ENCODE results near the gene CCL7. TPM values are rescaled to one million over a fixed set of nuclear protein-coding genes. Genes with fewer than 3 reads are reported as not detected.

The CCL7 gene
- total and polyA plus RNA-seq, 2 of the 4 experiments (the other 2 are of a cell fraction): 0.18 to 0.58 TPM

DNA sequence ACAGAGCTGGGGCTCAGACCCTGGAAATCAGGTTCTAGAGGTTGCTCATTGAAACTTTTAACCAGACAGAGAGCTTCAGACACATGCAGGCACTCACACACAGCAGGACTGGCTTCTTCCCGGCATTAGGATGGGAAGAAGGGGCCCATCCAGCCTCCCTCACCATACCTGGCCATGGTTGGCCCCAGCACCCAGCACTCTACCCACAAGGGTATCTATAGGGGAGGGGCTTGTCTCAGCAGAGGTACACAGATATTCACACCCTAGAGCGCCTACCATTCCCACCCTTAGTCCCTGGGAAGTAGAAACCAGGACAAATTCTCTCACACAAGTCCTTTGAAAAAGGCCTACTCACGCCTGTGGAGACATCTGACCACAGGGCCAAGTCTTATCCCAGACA lies 35.4 kb upstream of the CCL7 start:
- ChIA-PET POLR2A (ENCODE audit: unreplicated experiment) (no interaction called here), CTCF (interaction anchor here (1.1 kb wide), 1 partner anchor 34 kb away, joined by 3 read pairs; no protein-coding TSS in a partner anchor)
- H2BK120ac ChIP-seq (ENCODE audit: low read depth, low read length): no peak overlapping the region
- in situ Hi-C loops (cut with MboI; ENCODE audit: low sequenced_read_pairs): no loop called here
- H3K9me1 ChIP-seq (ENCODE audit: insufficient read depth, low read length): no peaks in the 10 kb centered on the region
- no peak for ATAC-seq (ENCODE audit: low read depth)
- no peak overlapping the region for H3K4ac ChIP-seq (ENCODE audit: low read depth, low read length)
- dilution Hi-C loops (cut with HindIII; ENCODE audit: low sequenced_read_pairs, unreplicated experiment): no loop called here
- 86% methylated on average over 1 of the region's 3 CpGs; no CpG with 5 or more reads in 1 of the 2 experiments for WGBS, 2 experiments (ENCODE audit: extremely low coverage in 2 of 2, insufficient read length in 1 of 2)
- H4K8ac ChIP-seq (ENCODE audit: low read depth in 2 of 2, low read length in 2 of 2): no peak overlapping the region
- no peak overlapping the region for H3K23ac ChIP-seq (ENCODE audit: low read depth, low read length)
- TF ChIP-seq POLR2A (IDR thresholded peaks at IDR 0.05; ENCODE audit: low read depth, low read length) (no peak), RCOR1 (IDR thresholded peaks at IDR 0.05; ENCODE audit: insufficient replicate concordance, low read length) (no peak), NFE2L2 (IDR thresholded peaks at IDR 0.05; ENCODE audit: low read depth, low read length) (no peak), RAD21 (IDR thresholded peaks at IDR 0.05; ENCODE audit: low read length) (no peak), MAZ (IDR thresholded peaks at IDR 0.05; ENCODE audit: borderline replicate concordance, low read depth, low read length) (no peak), FOS (IDR thresholded peaks at IDR 0.05; ENCODE audit: low read depth, low read length) (no peak), CEBPB (IDR thresholded peaks at IDR 0.05; ENCODE audit: low read depth, low read length) (no peak), CHD1 (IDR thresholded peaks at IDR 0.05; ENCODE audit: low read depth, low read length) (no peak), MXI1 (IDR thresholded peaks at IDR 0.05; ENCODE audit: borderline replicate concordance, low read depth, low read length) (no peak), MAFK (IDR thresholded peaks at IDR 0.05; ENCODE audit: low read depth, low read length) (no peak), RFX5 (IDR thresholded peaks at IDR 0.05; ENCODE audit: low read depth, low read length) (no peak), BHLHE40 (IDR thresholded peaks at IDR 0.05; ENCODE audit: low read depth, low read length) (no peak), SMC3 (IDR thresholded peaks at IDR 0.05; ENCODE audit: low read depth, low read length) (no peak)
- TF ChIP-seq, protein P1, sequence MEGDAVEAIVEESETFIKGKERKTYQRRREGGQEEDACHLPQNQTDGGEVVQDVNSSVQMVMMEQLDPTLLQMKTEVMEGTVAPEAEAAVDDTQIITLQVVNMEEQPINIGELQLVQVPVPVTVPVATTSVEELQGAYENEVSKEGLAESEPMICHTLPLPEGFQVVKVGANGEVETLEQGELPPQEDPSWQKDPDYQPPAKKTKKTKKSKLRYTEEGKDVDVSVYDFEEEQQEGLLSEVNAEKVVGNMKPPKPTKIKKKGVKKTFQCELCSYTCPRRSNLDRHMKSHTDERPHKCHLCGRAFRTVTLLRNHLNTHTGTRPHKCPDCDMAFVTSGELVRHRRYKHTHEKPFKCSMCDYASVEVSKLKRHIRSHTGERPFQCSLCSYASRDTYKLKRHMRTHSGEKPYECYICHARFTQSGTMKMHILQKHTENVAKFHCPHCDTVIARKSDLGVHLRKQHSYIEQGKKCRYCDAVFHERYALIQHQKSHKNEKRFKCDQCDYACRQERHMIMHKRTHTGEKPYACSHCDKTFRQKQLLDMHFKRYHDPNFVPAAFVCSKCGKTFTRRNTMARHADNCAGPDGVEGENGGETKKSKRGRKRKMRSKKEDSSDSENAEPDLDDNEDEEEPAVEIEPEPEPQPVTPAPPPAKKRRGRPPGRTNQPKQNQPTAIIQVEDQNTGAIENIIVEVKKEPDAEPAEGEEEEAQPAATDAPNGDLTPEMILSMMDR (conservative IDR thresholded peaks at IDR 0.05; ENCODE audit: low read depth, low read length): no peak
- TF ChIP-seq, protein P2, sequence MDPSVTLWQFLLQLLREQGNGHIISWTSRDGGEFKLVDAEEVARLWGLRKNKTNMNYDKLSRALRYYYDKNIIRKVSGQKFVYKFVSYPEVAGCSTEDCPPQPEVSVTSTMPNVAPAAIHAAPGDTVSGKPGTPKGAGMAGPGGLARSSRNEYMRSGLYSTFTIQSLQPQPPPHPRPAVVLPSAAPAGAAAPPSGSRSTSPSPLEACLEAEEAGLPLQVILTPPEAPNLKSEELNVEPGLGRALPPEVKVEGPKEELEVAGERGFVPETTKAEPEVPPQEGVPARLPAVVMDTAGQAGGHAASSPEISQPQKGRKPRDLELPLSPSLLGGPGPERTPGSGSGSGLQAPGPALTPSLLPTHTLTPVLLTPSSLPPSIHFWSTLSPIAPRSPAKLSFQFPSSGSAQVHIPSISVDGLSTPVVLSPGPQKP (IDR thresholded peaks at IDR 0.05; ENCODE audit: borderline replicate concordance, low read depth, low read length): no peak
- TF ChIP-seq, protein P3, sequence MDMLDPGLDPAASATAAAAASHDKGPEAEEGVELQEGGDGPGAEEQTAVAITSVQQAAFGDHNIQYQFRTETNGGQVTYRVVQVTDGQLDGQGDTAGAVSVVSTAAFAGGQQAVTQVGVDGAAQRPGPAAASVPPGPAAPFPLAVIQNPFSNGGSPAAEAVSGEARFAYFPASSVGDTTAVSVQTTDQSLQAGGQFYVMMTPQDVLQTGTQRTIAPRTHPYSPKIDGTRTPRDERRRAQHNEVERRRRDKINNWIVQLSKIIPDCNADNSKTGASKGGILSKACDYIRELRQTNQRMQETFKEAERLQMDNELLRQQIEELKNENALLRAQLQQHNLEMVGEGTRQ (IDR thresholded peaks at IDR 0.05; ENCODE audit: low read depth, low read length): no peak
- no peaks in the 10 kb centered on the region for H3K79me1 ChIP-seq (ENCODE audit: low read depth in 1 of 2, low read length in 2 of 2)
- peaks cover 4% of the 10 kb centered on the region; the same call in 1 of the 2 replicates for H3K4me1 ChIP-seq (ENCODE audit: control insufficient read depth, insufficient read depth, low read length)
- H2AFZ ChIP-seq (replicated peaks; ENCODE audit: low read length, poor library complexity): no peak overlapping the region
- no peak overlapping the region for H2BK5ac ChIP-seq (ENCODE audit: low read depth, low read length, poor library complexity, severe bottlenecking)
- no peak overlapping the region for H3K4me2 ChIP-seq (ENCODE audit: low read depth, low read length)
- H3K9ac ChIP-seq (ENCODE audit: low read depth, low read length): no peak overlapping the region
- H2BK15ac ChIP-seq (ENCODE audit: low read depth, low read length): no peak overlapping the region
- H3K27ac ChIP-seq (ENCODE audit: insufficient read depth, low read length): no peak overlapping the region
- intact Hi-C loops (cut with micrococcal nuclease): no loop called here
- no peak for DNase-seq
- BruUV-seq (replicated peaks): no TSS peak
- H3K4me3 ChIP-seq (ENCODE audit: insufficient read depth, low read depth, low read length): no peak overlapping the region
- H3K14ac ChIP-seq (replicated peaks; ENCODE audit: low read depth, low read length): no peak overlapping the region
- H2AK5ac ChIP-seq (ENCODE audit: low read depth, low read length): no peak overlapping the region; the same call in 1 of the 2 replicates
- no peak overlapping the region for H2AK9ac ChIP-seq (replicated peaks; ENCODE audit: low read depth, low read length, poor library complexity)
- H3K56ac ChIP-seq (ENCODE audit: extremely low read depth, insufficient read depth, low read length): no peak overlapping the region
- no peaks in the 10 kb centered on the region for H3K9me3 ChIP-seq (ENCODE audit: control insufficient read depth, insufficient read depth, low read length)
- H3K18ac ChIP-seq (ENCODE audit: low read depth, low read length): no peak overlapping the region; the same call in 1 of the 2 replicates
- no peak overlapping the region for H2BK20ac ChIP-seq (ENCODE audit: low read depth, low read length)
- H4K20me1 ChIP-seq (ENCODE audit: insufficient read depth, low read length): no peaks in the 10 kb centered on the region
- no peaks in the 10 kb centered on the region; the same call in 1 of the 2 replicates for H3K27me3 ChIP-seq (ENCODE audit: control insufficient read depth, insufficient read depth, low read length)
- H3K36me3 ChIP-seq (ENCODE audit: control insufficient read depth, insufficient read depth, low read length): no peaks in the 10 kb centered on the region
- H4K5ac ChIP-seq (ENCODE audit: low read depth, low read length): no peak overlapping the region
- H4K91ac ChIP-seq (ENCODE audit: insufficient read depth, low read depth, low read length): no peak overlapping the region
